GM12872 (cell line): ENCODE data around the gene UBE4A.

Experiments used
- CTCF ChIP-seq: IDR thresholded peaks from 3 replicates; pipeline ENCODE4 v1.5.1; 2011; ENCODE audit warnings: low read depth, mild to moderate bottlenecking, low read length, moderate library complexity; ENCODE audit not compliant: insufficient read depth

UBE4A gene

DNA sequence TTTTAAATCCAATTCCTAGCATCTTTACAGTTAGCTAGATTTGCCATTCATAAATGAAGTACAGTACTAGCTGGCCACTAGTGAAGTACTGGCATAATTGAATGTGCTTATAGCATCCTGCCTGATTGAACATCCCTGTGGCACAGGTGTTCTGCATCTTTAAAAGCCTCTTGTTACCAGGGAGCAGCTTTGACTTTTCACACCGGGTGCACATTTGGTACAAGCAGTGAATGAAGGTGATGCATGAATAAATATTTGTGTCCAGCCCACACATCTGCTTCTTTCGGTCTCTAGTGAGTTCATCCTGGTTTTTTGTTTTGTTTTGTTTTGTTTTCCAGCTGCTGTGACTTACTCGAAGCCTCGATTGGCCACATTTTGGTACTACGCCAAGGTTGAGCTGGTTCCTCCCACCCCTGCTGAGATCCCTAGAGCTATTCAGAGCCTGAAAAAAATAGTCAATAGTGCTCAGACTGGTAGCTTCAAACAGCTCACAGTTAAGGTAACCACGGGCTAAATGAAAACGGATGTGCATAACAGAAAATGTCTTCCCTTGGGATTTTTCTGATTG, 47.3 kb downstream of the UBE4A start:
- TF ChIP-seq CTCF, result no peak

- TF ChIP-seq CTCF, result no peak
These were observed 50.8 kb downstream of the UBE4A start for GRCh38 chr11:118410055-118410745.

GRCh38 chr11:118411530-118411929, 52.1 kb downstream of the UBE4A start:
- no peak for TF ChIP-seq CTCF

- no peak for TF ChIP-seq CTCF
These were observed 53.5 kb downstream of the UBE4A start for GRCh38 chr11:118412921-118413320.

DNA sequence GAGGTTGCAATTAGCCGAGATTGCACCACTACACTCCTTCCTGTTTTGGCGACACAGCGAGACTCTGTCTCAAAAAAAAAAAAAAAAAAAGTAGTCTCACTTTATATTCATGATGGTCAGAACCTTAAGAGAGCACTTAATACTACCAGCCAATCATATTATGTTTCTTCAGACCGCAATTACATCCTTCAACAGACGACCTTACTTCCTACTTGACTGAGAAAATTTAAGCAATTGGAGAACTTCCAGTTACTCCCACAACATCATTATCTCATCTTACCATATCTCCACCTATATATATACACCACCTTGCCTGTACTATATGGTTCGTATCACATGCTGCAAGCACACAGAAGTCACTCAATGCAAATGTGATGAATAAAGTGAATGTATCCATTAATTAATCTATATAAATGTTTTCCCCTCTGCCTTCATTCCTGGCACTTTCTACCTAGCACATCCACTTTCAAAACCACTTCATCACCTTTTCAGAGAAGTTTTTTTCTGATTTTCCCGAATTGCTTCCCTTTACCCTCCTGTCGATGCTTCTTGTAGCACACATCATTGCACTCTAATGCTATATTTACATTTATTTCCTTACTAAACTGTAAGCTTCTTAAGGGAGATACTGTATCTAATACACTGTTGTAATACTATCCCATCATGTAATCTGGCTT, 55.8 kb downstream of the UBE4A start:
- no peak for TF ChIP-seq CTCF

DNA sequence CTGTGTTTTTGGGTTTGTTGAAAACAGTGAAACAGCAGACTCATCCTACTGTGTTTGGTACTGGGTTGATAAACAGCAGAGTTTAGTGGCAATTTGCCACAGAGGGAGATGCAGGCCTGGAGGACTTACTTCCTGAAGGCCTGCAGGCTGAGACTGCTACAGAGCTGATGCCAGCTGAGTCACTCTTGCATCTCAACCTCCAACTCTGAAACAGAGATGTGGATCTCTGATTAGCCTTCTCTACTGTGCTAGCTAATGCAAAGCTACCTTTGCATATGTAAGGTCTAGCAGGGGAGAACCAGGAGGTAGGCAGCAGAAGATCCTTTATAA, 56.3 kb downstream of the UBE4A start:
- TF ChIP-seq CTCF, result no peak

GRCh38 chr11:118417801-118418200, 58.4 kb downstream of the UBE4A start:
- TF ChIP-seq CTCF, result no peak
